K562 (cell line): ENCODE data around the gene GPS2. TPM values are rescaled to one million over a fixed set of nuclear protein-coding genes. Genes with fewer than 3 reads are reported as not detected.
A peak's percentile ranks its signal among the peaks of the same experiment; 100 is the strongest.

ENCODE experiments used
- BHLHE40 ChIP-seq: IDR thresholded peaks from 2 replicates; pipeline ENCODE4 v1.6.1; 2011; ENCODE audit warnings: low read length, improper control_type of control experiment
- CBFA2T3 ChIP-seq: fragments of 450-650 bp; IDR thresholded peaks from 2 replicates; pipeline ENCODE4 v1.6.1; 2017
- CBX2 ChIP-seq: fragments of 200-600 bp; sonication (generic); IDR thresholded peaks from one replicate; pipeline ENCODE4 v1.6.1; 2012; ENCODE audit warnings: mild to moderate bottlenecking, low read length, inconsistent platforms; ENCODE audit not compliant: insufficient read depth, poor library complexity, severe bottlenecking
- HMBOX1 ChIP-seq: sonication (generic); IDR thresholded peaks from 2 replicates; pipeline ENCODE4 v1.6.1; 2016
- NR0B1 ChIP-seq: fragments of 450-650 bp; IDR thresholded peaks from one replicate; pipeline ENCODE4 v1.6.1; 2018; ENCODE audit warnings: mild to moderate bottlenecking, moderate library complexity; ENCODE audit not compliant: partially characterized antibody
- TRIM28 ChIP-seq: fragments of 450-650 bp; IDR thresholded peaks from 2 replicates; pipeline ENCODE4 v1.6.1; 2017
- ZBTB26 ChIP-seq: fragments of 450-650 bp; formaldehyde crosslinking; IDR thresholded peaks from 2 replicates; pipeline ENCODE4 v1.4.0; 2022; ENCODE audit warnings: missing genetic modification characterization
- ZBTB5 ChIP-seq: fragments of 450-650 bp; IDR thresholded peaks from 2 replicates; pipeline ENCODE4 v1.6.1; 2017; ENCODE audit warnings: antibody characterized with exemption
- ZNF316 ChIP-seq: fragments of 450-650 bp; IDR thresholded peaks from 2 replicates; pipeline ENCODE4 v1.6.1; 2016
- ZNF41 ChIP-seq: fragments of 250-450 bp; sonication (Bioruptor Pico); conservative IDR thresholded peaks from 2 replicates; pipeline ENCODE4 v1.4.0; 2020; ENCODE audit warnings: mild to moderate bottlenecking
- ZNF766 ChIP-seq: fragments of 200-800 bp; sonication (Bioruptor generic); conservative IDR thresholded peaks from 2 replicates; pipeline ENCODE4 v1.6.1; 2016; ENCODE audit warnings: missing genetic modification characterization, missing compliant biosample characterization
- polyA plus RNA-seq, 8 experiments: library from polyadenylated mRNA; depleted of rRNA in 4 of 8; stranded (reverse) in 5 of 8; unstranded in 3 of 8; fragments of >200 nt; fragmentation: Nextera tagmentation in 2 of 8; fragmentation: Illumina TruSeq in 1 of 8; extraction: Ambion mirVana in 2 of 8; extraction: Trizol in 1 of 8; gene quantifications; 2 replicates each; pipeline versions ENCODE4 v1.2.1 to v1.2.3, GENCODE V29; 2011 to 2014; ENCODE audit warnings: inconsistent platforms in 1 of 8, missing spikeins in 1 of 8
- total RNA-seq, 7 experiments: library from RNA; depleted of rRNA in 6 of 7; stranded (reverse); fragments of >200 nt in 6 of 7; fragmentation: Illumina TruSeq in 2 of 7; extraction: Trizol in 2 of 7; gene quantifications; 2 replicates each; pipeline versions ENCODE4 v1.2.1 to v1.2.3, GENCODE V29; 2011 to 2021; ENCODE audit warnings: low replicate concordance in 1 of 7
- TF ChIP-seq, protein P1 (sequence below), 2 experiments: fragments of 450-650 bp; IDR thresholded peaks; 2 replicates each; pipeline ENCODE4 v1.6.1; 2016
- TF ChIP-seq, protein P2 (sequence below), 2 experiments: fragments of 450-650 bp; IDR thresholded peaks; 2 replicates each; pipeline ENCODE4 v1.6.1; 2016; ENCODE audit warnings: mild to moderate bottlenecking in 2 of 2, borderline replicate concordance in 1 of 2, low read depth in 1 of 2, moderate library complexity in 1 of 2

Gene GPS2
- total and polyA plus RNA-seq, 9 of the 15 experiments (the other 6 are each of a cell fraction or from before 2014, with no cell fraction given): 18.3 to 75.7 (median 37.0) TPM

- TF ChIP-seq ZBTB26 (CRISPR knock-in tag) (no peak), ZNF316 (no peak), CBFA2T3 (peak; percentile 68), CBX2 (no peak), ZBTB5 (no peak), ZNF41 (CRISPR knock-in tag) (no peak), NR0B1 (no peak), ZNF766 (CRISPR knock-in tag) (0 out of 2 replicates have a peak, but pooled peaks have one; percentile 46), TRIM28 (no peak), HMBOX1 (no peak), BHLHE40 (peak; percentile 51)
- TF ChIP-seq, protein P1, sequence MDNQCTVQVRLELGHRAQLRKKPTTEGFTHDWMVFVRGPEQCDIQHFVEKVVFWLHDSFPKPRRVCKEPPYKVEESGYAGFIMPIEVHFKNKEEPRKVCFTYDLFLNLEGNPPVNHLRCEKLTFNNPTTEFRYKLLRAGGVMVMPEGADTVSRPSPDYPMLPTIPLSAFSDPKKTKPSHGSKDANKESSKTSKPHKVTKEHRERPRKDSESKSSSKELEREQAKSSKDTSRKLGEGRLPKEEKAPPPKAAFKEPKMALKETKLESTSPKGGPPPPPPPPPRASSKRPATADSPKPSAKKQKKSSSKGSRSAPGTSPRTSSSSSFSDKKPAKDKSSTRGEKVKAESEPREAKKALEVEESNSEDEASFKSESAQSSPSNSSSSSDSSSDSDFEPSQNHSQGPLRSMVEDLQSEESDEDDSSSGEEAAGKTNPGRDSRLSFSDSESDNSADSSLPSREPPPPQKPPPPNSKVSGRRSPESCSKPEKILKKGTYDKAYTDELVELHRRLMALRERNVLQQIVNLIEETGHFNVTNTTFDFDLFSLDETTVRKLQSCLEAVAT (IDR thresholded peaks at IDR 0.05): 0 out of 4 replicates have a peak, but pooled peaks of 1 of the 2 experiments have one; percentile 15
- TF ChIP-seq, protein P2, sequence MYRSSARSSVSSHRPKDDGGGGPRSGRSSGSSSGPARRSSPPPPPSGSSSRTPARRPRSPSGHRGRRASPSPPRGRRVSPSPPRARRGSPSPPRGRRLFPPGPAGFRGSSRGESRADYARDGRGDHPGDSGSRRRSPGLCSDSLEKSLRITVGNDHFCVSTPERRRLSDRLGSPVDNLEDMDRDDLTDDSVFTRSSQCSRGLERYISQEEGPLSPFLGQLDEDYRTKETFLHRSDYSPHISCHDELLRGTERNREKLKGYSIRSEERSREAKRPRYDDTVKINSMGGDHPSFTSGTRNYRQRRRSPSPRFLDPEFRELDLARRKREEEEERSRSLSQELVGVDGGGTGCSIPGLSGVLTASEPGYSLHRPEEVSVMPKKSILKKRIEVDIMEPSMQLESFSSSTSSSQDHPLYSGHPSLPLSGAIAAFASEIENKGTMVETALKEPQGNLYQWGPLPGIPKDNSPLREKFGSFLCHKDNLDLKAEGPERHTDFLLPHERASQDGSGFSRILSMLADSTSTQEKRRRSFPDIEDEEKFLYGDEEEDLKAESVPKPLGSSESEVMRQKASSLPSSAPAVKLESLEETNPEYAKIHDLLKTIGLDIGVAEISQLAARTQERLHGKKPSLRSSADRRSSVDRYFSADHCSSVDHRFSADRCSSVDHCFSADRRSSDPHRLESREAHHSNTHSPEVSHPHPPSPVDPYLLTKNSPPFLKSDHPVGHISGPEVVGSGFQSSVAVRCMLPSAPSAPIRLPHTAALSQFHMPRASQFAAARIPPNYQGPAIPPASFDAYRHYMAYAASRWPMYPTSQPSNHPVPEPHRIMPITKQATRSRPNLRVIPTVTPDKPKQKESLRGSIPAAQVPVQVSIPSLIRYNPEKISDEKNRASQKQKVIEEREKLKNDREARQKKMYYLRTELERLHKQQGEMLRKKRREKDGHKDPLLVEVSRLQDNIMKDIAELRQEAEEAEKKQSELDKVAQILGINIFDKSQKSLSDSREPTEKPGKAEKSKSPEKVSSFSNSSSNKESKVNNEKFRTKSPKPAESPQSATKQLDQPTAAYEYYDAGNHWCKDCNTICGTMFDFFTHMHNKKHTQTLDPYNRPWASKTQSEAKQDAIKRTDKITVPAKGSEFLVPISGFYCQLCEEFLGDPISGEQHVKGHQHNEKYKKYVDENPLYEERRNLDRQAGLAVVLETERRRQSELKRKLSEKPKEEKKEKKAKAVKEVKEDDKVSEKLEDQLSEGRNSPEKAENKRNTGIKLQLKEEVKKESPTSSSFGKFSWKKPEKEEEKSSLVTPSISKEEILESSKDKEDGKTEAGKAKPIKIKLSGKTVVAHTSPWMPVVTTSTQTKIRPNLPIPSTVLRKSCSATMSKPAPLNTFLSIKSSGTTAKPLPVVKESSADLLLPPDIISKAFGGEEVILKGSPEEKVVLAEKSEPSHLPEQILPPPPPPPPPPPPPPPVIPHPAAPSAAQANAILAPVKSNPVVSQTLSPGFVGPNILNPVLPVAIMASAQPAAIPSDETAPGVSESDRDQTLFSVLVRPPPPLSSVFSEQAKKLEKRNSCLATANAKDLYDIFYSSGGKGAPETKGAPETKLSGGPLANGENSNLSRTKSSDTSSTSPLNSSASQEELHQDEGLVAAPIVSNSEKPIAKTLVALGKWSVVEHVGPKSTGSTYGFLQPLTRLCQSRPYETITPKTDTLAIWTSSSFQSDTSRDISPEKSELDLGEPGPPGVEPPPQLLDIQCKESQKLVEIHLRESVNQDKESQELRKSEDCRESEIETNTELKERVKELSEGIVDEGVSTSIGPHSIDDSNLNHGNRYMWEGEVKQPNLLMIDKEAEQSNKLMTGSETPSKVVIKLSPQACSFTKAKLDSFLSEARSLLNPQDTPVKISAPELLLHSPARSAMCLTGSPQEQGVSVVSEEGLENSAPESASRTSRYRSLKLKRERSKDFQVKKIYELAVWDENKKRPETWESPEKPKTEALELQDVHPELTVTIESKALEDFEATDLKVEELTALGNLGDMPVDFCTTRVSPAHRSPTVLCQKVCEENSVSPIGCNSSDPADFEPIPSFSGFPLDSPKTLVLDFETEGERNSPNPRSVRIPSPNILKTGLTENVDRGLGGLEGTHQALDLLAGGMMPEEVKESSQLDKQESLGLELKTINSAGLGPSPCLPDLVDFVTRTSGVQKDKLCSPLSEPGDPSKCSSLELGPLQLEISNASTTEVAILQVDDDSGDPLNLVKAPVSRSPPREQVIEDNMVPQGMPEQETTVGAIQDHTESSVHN (IDR thresholded peaks at IDR 0.05; ENCODE audit: borderline replicate concordance in 1 of 2, low read depth in 1 of 2): peak in 1 of 2 experiments; percentile 34; a peak in 1 of 4 replicates
These were observed 22.0 kb downstream of the GPS2 start (continued) for GRCh38 chr17:7293159-7293558.
